Stomach smooth muscle (tissue), 2 donors: ENCODE measurements around the gene OR2D2.

ENCODE experiments used
- H3K27ac ChIP-seq: one replicate; pipeline ENCODE4 v1.7.0; 2013; ENCODE audit warnings: mild to moderate bottlenecking, low read length, inconsistent platforms
- H3K27me3 ChIP-seq, 2 donors: one replicate each; pipeline ENCODE4 v1.7.0; 2013; ENCODE audit warnings: low read length in 2 of 2; ENCODE audit not compliant: insufficient read depth in 2 of 2, control insufficient read depth in 1 of 2
- H3K36me3 ChIP-seq, 2 donors: one replicate each; pipeline ENCODE4 v1.7.0; 2013; ENCODE audit warnings: low read length in 2 of 2; ENCODE audit not compliant: control insufficient read depth in 2 of 2, insufficient read depth in 2 of 2
- H3K4me1 ChIP-seq: one replicate; pipeline ENCODE4 v1.7.0; 2013; ENCODE audit warnings: low read length; ENCODE audit not compliant: control insufficient read depth, insufficient read depth
- H3K4me3 ChIP-seq, 2 donors: one replicate each; pipeline ENCODE4 v1.7.0; 2013; ENCODE audit warnings: low read length in 2 of 2
- H3K9ac ChIP-seq, 2 donors: one replicate each; pipeline ENCODE4 v1.7.0; 2013; ENCODE audit warnings: low read length in 2 of 2, mild to moderate bottlenecking in 1 of 2
- H3K9me3 ChIP-seq, 2 donors: one replicate each; pipeline ENCODE4 v1.7.0; 2013; ENCODE audit warnings: low read length in 2 of 2; ENCODE audit not compliant: control insufficient read depth in 2 of 2
- donor health status: healthy.
- donor health status: Pancreatic carcinoma.

The OR2D2 gene, protein sequence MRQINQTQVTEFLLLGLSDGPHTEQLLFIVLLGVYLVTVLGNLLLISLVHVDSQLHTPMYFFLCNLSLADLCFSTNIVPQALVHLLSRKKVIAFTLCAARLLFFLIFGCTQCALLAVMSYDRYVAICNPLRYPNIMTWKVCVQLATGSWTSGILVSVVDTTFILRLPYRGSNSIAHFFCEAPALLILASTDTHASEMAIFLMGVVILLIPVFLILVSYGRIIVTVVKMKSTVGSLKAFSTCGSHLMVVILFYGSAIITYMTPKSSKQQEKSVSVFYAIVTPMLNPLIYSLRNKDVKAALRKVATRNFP

DNA sequence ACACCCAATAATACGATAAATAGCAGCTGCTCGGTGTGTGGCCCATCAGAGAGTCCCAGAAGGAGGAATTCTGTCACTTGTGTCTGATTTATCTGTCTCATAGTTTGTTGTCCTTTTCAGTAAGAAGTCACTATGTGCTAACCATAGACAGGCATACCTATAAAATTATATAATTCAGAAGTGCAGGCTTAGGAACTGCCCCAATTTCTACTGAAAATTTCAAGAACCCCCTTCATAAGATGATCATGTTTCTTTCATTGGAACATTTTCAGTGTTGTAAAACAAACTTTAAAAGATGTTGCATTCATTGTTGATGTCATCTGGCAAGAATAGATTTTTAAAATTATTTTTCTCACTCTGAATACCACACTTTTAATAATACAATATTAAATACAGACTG, at the start of gene OR2D2:
Gene OR2D2, minus strand, starts transcription at position 101 of the 400 bp plus-strand sequence. Its CDS starts 0 bp downstream, at position 101.
- no peak within 1 kb of the TSS for H3K4me3 ChIP-seq
- H3K9ac ChIP-seq, result no peak within 1 kb of the TSS
- no peaks in the 10 kb centered on the region for H3K4me1 ChIP-seq
- no peak within 1 kb of the TSS for H3K27ac ChIP-seq
- peaks cover 0 to 3% of the 10 kb centered on the region in 2 donors for H3K9me3 ChIP-seq
- H3K36me3 ChIP-seq, result no peaks in the 10 kb centered on the region
- peaks cover 0 to 2% of the 10 kb centered on the region in 2 donors for H3K27me3 ChIP-seq

DNA sequence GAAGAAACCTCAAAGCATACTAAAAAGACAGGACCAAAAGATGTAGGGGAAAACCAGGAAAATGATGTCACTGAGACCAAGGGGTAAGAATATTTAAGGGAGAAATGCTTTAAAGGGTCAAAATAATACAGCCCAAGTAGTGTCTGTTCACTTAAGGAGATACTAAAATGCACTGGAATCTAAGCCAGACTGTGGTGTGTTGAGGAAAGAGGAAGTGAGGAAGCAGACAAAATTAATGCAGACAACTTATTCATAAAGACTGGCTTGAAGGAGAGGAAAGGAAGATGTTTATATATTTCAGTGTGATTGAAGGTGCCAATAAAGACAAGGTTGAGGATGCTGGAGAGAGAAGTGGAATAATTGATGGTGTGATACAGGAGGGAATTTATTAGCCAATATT, 49.7 kb upstream of the OR2D2 start:
- Histone ChIP-seq H3K4me1 (no peaks in the 10 kb centered on the region), H3K9me3 (no peaks in the 10 kb centered on the region), H3K27ac (no peak overlapping the region), H3K9ac (no peak overlapping the region), H3K27me3 (no peaks in the 10 kb centered on the region), H3K4me3 (no peak overlapping the region), H3K36me3 (no peaks in the 10 kb centered on the region)

GRCh38 chr11:6932145-6932544, 39.8 kb upstream of the OR2D2 start:
- no peak overlapping the region for H3K4me3 ChIP-seq
- H3K9me3 ChIP-seq, result no peaks in the 10 kb centered on the region
- H3K4me1 ChIP-seq, result peaks cover 3% of the 10 kb centered on the region
- no peaks in the 10 kb centered on the region for H3K36me3 ChIP-seq
- peaks cover 0 to 17% of the 10 kb centered on the region in 2 donors for H3K27me3 ChIP-seq
- H3K27ac ChIP-seq, result no peak overlapping the region
- no peak overlapping the region for H3K9ac ChIP-seq

- Histone ChIP-seq H3K27ac (no peak overlapping the region), H3K9me3 (no peaks in the 10 kb centered on the region), H3K4me3 (no peak overlapping the region), H3K27me3 (peaks cover 0 to 19% of the 10 kb centered on the region in 2 donors), H3K4me1 (peaks cover 6% of the 10 kb centered on the region), H3K36me3 (no peaks in the 10 kb centered on the region), H3K9ac (no peak overlapping the region)
These were observed 38.9 kb upstream of the OR2D2 start for GRCh38 chr11:6931146-6931713.

GRCh38 chr11:6928916-6929315, 36.6 kb upstream of the OR2D2 start:
- no peak overlapping the region for H3K9ac ChIP-seq
- no peak overlapping the region for H3K4me3 ChIP-seq
- no peak overlapping the region for H3K27ac ChIP-seq
- no peaks in the 10 kb centered on the region for H3K36me3 ChIP-seq
- peaks cover 0 to 19% of the 10 kb centered on the region in 2 donors for H3K27me3 ChIP-seq
- H3K9me3 ChIP-seq, result no peaks in the 10 kb centered on the region
- H3K4me1 ChIP-seq, result peaks cover 6% of the 10 kb centered on the region

DNA sequence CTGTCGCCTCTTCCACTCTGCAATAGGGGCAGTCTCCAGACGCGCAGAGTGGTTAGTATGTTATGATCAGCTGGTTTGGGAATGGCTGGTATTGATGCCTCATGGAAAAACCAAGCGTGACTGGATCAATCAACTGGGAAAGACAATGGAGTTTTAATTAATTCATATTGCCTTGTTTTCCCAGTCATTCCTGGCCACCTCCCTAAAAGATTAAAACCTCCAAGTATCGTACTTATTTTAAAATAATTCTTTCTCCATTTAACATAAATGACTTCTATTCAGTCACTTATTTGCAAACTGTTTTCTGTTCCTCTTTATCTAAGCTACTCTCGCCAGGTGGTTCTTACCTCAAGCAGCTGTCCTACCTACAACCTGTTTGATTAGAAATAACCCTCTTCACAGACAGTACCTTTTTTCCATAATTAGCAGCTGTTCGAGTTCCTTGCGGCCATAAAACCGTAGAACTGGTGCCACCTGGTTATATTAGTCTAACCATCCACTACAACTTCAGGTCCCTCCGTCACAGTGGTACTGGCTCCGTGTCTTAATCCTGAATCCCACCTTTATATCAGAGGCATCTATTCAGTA, 34.8 kb upstream of the OR2D2 start:
- peak overlapping the region; percentile 78 to 80 for H3K4me3 ChIP-seq
- H3K27ac ChIP-seq, result no peak overlapping the region
- no peaks in the 10 kb centered on the region for H3K36me3 ChIP-seq
- peaks cover 0 to 17% of the 10 kb centered on the region in 2 donors for H3K27me3 ChIP-seq
- H3K4me1 ChIP-seq, result peaks cover 6% of the 10 kb centered on the region
- H3K9ac ChIP-seq, result peak overlapping the region; percentile 1 to 39
- no peaks in the 10 kb centered on the region for H3K9me3 ChIP-seq

- no peaks in the 10 kb centered on the region for H3K36me3 ChIP-seq
- H3K9me3 ChIP-seq, result no peaks in the 10 kb centered on the region
- no peak within 1 kb of the TSS for H3K27ac ChIP-seq
- H3K4me3 ChIP-seq, result peak within 1 kb of the TSS; percentile 78 to 80
- peaks cover 0 to 15% of the 10 kb centered on the region in 2 donors for H3K27me3 ChIP-seq
- H3K9ac ChIP-seq, result peak within 1 kb of the TSS; percentile 39 to 48
- peaks cover 6% of the 10 kb centered on the region for H3K4me1 ChIP-seq
These were observed 34.1 kb upstream of the OR2D2 start, which contains the start of gene ZNF215 for GRCh38 chr11:6926208-6927029. TSS of gene ZNF215 (plus strand) at chr11:6926426. CDS start at chr11:6932273, 5,847 bp downstream.

- no peak overlapping the region for H3K9ac ChIP-seq
- H3K27ac ChIP-seq, result no peak overlapping the region
These were observed 33.4 kb upstream of the OR2D2 start for GRCh38 chr11:6925636-6926207.

GRCh38 chr11:6925007-6925577, 32.8 kb upstream of the OR2D2 start:
- Histone ChIP-seq H3K27ac (no peak overlapping the region), H3K9ac (no peak overlapping the region), H3K4me1 (peaks cover 6% of the 10 kb centered on the region), H3K9me3 (no peaks in the 10 kb centered on the region), H3K4me3 (no peak overlapping the region), H3K27me3 (peaks cover 0 to 12% of the 10 kb centered on the region in 2 donors), H3K36me3 (no peaks in the 10 kb centered on the region)

More at GRCh38 chr11:6925636-6926207, 33.4 kb upstream of the OR2D2 start:
- peaks cover 0 to 12% of the 10 kb centered on the region in 2 donors for H3K27me3 ChIP-seq
- H3K36me3 ChIP-seq, result no peaks in the 10 kb centered on the region
- H3K9me3 ChIP-seq, result no peaks in the 10 kb centered on the region
- peak overlapping the region; percentile 78 to 80 for H3K4me3 ChIP-seq
- peaks cover 6% of the 10 kb centered on the region for H3K4me1 ChIP-seq

DNA sequence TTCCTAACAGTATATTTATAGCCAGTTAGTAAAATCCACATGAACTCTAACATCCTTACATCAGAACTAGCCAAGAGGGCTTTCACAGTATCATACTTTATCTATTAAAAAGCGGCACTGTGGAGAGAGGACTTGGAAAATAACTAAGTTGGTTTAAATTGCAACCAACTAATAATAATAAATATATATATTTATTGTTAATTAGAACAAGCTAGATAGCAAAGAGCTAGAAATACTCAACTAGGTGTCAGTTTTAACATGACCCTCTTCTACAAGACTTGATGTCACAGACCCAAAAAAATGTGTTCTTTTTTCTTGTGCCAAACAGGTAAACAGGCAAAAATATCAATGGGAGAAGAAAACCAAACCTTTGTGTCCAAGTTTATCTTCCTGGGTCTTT, 28.4 kb upstream of the OR2D2 start, which contains the start of gene OR2D3:
Gene OR2D3, plus strand, starts transcription at position 301 of the 400 bp plus-strand sequence. Its CDS starts 0 bp downstream, at position 301.
- Histone ChIP-seq H3K4me3 (no peak within 1 kb of the TSS), H3K36me3 (no peaks in the 10 kb centered on the region), H3K27ac (no peak within 1 kb of the TSS), H3K9me3 (no peaks in the 10 kb centered on the region), H3K27me3 (no peaks in the 10 kb centered on the region), H3K9ac (no peak within 1 kb of the TSS), H3K4me1 (no peaks in the 10 kb centered on the region)
